Keratinocyte (primary cell): ENCODE measurements around the gene DNAAF2.

Source experiments
- EZH2 ChIP-seq: IDR thresholded peaks from one replicate; pipeline ENCODE4 v1.6.1; 2012; ENCODE audit warnings: inconsistent platforms, mild to moderate bottlenecking, low read length, moderate library complexity
- TF ChIP-seq, protein P1 (sequence below), 3 experiments: IDR thresholded peaks in 1 of 3; conservative IDR thresholded peaks in 1 of 3; optimal IDR thresholded peaks in 1 of 3; 2 replicates in 2 of 3; 3 replicates in 1 of 3; pipeline versions ENCODE3 to v1.5.1; 2011; ENCODE audit warnings: low read length in 3 of 3, mild to moderate bottlenecking in 3 of 3, moderate library complexity in 2 of 3, control low read depth in 1 of 3, inconsistent platforms in 1 of 3; ENCODE audit not compliant: insufficient read depth in 2 of 3; ENCODE audit errors: extremely low read depth in 1 of 3

GRCh38 chr14:49614196-49614595 lies 20.8 kb downstream of the DNAAF2 start:
- TF ChIP-seq, protein P1, sequence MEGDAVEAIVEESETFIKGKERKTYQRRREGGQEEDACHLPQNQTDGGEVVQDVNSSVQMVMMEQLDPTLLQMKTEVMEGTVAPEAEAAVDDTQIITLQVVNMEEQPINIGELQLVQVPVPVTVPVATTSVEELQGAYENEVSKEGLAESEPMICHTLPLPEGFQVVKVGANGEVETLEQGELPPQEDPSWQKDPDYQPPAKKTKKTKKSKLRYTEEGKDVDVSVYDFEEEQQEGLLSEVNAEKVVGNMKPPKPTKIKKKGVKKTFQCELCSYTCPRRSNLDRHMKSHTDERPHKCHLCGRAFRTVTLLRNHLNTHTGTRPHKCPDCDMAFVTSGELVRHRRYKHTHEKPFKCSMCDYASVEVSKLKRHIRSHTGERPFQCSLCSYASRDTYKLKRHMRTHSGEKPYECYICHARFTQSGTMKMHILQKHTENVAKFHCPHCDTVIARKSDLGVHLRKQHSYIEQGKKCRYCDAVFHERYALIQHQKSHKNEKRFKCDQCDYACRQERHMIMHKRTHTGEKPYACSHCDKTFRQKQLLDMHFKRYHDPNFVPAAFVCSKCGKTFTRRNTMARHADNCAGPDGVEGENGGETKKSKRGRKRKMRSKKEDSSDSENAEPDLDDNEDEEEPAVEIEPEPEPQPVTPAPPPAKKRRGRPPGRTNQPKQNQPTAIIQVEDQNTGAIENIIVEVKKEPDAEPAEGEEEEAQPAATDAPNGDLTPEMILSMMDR (optimal IDR thresholded peaks at IDR 0.05 in 1 of 3, IDR thresholded peaks at IDR 0.05 in 1 of 3, conservative IDR thresholded peaks at IDR 0.05 in 1 of 3; ENCODE audit: extremely low read depth in 1 of 3, insufficient read depth in 2 of 3, low read length in 3 of 3): no peak
- TF ChIP-seq EZH2: no peak
